ENCODE measurements around the gene SLC23A2.
"Not testable (repeated sequence)": the region's sequence is repeated elsewhere in the genome, so short reads cannot be mapped to it uniquely, and the experiment has no call there.

SLC23A2 gene

GRCh38 chr20:5005326-5005725 lies 4.0 kb upstream of the SLC23A2 start:
- DNase-seq = no peak

DNA sequence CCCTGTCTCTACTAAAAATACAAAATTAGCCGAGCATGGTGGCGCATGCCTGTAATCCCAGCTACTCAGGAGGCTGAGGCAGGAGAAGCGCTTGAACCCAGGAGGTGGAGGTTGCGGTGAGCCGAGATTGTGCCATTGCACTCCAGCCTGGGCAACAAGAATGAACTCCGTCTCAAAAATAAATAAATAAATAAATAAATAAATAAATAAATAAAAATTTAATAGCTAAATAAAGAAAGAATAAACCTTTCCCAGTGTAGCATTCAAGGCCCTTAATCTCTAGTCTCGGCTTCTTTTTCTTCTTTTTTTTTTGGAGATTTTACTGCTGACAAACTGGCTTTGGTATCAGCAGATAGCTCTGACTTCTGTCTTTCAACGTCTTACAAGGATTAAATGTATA lies 3.5 kb upstream of the SLC23A2 start:
- DNase-seq = not testable (repeated sequence)

- no peak for DNase-seq
These were observed 2.3 kb upstream of the SLC23A2 start for GRCh38 chr20:5003626-5004025.

DNA sequence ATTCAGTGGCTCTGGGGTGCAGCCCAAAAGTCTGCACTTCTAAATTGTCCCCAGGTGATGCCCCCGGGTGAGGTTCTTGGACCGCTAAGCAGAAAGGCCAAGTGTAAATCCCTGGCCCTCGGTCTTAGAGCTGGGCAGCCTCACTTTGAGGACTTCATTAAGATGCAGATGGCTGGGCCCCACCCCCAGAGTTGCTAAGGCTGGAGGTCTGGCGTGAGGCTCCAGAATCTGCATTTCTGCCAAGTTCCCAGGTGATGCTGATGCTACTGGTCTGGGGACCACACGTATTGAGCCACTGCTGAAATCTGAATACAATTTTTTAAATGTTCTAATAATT lies 735 bp upstream of the SLC23A2 start:
- no peak for DNase-seq

DNA sequence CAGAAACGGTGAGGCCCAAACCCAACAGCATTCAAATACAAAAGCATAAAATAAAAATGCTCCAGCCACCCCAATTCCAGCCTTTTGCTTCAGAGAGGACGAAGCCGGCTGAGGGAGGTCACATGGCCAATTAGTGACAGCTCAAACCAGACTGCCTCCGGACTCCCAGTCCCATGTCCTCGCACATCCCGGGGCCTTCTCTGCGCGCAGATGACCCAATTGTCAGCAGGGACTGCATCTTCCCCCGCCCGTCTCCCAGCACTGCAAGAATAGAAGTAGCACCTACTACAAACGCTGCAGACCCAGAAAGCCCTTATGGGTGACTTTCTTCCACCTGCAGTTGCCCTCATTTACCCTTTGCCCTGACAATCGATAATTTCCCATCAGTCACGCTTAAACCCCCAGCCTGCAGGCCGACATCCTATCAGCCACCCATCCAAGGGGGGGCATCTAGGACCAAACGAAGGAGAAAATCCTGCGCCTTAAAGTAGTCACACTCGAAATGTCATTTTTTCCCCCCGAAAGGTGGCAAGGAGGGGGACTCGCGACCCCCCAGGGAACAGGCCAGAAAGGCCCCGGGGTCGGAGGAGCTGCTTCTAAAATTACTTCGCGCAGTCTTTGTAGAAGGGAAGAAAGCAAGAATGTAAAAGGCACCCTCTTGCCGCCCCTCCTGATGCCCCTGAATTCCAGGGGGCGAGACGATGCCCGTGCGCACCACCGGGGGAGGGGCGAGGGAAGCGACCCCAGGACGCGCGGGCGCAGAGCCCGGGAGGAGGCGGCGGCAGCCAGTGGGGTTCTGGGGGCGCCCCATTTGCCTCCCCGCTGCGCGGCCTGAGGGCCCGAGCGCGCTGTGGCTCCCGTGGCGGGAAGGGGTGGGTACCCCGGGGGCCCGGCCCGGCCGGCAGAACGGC lies 792 bp downstream of the SLC23A2 start:
- no peak for DNase-seq

DNA sequence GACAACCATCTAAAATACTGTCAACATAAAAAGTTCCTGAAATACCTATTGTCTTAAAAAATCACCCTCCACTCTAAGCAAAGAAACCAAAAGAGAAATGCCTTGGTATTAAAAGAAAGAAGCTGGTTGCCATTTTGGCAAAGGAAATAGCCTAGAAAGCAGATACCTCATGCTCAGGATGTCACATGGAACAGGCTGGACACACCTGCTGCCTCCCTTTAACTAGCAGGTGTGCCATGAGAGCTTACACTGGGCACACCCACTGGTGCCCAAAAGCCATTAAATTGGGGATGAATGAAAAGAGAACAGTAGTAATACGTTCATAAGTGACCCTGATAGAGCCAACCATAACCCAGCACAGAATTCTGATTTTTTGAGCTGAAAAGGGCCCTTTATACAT lies 1.5 kb downstream of the SLC23A2 start:
- no peak for DNase-seq

GRCh38 chr20:4998160-4998651 lies 3.1 kb downstream of the SLC23A2 start:
- no peak for DNase-seq

DNA sequence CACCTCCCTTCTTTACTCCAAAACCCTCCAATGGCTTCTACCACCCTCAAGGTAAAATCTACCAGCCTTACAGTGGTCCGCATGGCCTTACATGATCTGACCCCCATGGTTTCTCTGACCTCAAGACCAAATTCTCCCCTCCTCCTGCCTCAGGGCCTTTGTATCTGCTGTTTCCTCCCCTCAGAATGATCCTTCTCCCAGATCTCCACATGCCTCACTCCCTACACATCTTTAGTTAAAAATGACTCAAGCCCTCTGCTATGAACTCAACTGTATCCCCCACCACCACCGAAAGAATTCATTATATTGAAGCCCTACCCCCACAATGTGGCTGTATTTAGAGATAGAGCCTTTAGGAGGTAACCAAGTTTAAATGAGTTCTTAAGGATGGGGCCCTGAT lies 4.1 kb downstream of the SLC23A2 start:
- DNase-seq = peak; percentile 53

DNA sequence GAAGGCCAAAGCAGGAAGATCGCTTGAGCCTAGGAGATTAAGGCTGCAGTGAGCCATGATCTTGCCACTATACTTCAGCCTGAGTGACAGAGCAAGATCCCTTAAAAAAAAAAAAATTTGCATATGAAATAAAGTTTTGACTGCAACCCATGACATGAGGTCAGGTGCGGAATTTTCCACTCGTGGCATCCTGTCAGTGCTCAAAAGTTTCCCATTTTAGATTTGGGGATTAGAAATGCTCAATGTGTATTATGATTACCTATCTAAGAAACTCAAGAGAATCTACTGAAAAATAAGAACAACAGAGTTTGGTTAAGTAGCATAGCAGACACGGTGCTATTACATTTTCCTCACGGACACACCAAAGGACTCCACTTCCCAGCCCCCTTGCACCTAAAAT lies 11.7 kb downstream of the SLC23A2 start:
- DNase-seq = no peak

DNA sequence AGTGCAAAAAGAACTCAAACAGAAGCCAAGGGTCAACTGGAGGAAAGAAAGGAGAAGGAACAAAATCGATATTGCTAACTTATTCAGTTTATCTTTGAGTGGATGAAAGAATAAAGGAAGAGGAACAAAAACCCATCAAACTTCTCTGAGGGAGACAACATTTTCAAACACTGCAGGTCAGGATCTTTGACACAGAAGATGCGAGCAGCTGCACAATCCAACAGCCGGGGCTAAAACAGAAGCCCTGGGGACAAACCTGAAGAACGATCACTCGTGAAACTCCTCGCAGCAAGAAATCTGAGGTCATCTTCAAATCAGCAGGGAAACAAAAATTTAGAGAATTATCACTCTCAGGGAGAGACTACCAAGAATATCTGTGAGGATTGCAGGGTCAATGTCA lies 14.2 kb downstream of the SLC23A2 start:
- DNase-seq = no peak

DNA sequence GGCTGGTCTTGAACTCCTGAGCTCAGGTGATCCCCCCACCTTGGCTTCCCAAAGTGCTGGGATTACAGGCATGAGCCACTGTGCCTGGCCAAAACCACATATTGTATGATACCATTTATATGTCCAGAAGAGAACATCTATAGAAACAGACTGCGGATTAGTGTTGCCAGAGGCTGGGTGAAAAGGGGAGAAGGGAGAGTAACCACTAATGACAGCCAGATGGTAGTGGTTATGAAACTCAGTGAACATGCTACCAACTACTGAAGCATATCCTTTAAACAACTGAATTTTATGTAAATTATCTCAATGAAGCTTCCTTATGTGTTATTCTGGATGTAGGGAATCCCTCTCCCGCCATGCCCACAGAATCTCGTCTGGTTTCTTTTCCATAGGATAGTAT lies 15.7 kb downstream of the SLC23A2 start:
- peak; percentile 66 for DNase-seq

GRCh38 chr20:4982281-4982680 lies 19.0 kb downstream of the SLC23A2 start:
- no peak for DNase-seq

- no peak for DNase-seq
These were observed 21.4 kb downstream of the SLC23A2 start for GRCh38 chr20:4979841-4980410.

GRCh38 chr20:4978050-4978918 lies 23.0 kb downstream of the SLC23A2 start:
- no peak for DNase-seq

DNA sequence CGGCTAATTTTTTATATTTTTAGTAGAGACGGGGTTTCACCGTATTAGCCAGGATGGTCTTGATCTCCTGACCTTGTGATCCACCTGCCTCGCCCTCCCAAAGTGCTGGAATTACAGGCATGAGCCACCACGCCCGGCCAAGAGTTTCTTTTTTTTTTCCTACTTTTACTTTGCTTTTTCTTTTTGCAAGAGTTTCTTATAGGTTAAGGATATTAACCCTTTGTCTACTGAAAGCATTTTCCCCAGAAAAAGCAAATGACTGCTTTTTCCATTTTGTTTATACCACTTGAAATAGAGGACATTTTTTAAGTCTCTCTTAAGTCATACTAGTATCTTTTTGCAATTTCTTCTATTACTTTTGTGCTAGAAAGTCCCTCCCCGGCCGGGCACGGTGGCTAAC lies 25.3 kb downstream of the SLC23A2 start:
- not testable (repeated sequence) for DNase-seq

DNA sequence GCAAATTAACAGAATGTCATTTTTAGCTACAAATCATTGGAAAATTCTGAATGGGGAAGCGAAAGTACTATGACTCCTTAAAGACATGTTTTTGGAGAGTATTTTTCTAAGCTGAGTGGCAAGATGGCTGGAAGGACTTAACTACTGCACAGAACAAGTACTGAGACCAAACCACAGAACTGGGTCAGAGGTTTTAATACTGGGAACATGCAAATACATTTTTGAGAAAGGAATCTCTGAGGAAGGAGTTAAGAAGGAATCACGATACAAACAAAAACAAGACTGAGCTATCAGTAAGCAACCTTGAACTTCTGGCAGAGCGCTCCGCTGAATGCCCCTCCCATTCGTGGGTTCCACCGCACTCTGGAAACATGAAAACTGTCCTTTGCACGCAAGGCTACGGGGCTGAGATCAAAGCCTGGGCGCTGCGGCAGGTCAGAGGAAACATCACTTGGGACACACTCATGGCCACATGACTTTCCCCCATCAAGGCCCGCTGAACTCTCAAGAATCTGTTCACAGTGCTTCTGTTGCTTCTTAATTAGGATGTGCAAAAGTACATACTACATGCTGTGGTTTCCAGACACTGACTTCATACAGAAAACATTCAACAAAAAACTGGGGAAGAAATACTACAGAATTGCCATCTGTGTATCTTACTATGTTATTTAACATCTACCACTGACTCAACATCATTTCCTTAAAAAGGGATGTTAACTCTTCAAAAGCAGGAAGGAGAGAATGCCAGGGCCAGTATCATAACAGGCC lies 27.8 kb downstream of the SLC23A2 start:
- DNase-seq = peak; percentile 88

DNA sequence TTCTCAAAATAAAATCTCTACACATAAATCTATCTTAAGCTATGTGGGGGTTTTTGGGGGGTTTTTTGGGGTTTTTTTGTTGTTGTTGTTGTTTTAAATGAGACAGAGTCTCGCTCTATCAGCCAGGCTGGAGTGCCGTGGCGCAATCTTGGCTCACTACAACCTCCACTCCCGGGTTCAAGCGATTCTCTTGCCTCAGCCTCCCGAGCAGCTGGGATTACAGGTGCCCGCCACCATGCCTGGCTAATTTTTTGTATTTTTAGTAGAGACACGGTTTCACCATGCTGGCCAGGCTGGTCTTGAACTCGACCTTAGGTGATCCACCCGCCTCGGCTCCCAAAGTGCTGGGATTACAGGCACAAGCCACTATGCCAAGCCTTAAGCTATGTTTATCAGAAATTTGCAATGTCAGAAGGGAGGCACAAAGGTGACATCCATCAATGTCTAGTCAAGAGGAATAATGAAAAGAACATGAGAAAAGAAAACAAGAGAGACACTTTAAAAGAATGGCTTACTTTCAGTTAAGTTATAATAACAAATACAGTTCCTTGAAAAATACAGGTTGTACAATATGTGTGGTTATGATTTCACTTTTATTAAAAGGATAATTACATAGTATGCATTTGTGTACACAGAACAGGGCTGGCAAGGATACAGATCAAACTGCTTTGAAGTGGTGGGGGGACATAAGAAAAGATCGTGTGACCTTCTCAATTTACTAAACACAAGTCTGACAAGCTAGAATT lies 28.6 kb downstream of the SLC23A2 start:
- DNase-seq = no peak

DNA sequence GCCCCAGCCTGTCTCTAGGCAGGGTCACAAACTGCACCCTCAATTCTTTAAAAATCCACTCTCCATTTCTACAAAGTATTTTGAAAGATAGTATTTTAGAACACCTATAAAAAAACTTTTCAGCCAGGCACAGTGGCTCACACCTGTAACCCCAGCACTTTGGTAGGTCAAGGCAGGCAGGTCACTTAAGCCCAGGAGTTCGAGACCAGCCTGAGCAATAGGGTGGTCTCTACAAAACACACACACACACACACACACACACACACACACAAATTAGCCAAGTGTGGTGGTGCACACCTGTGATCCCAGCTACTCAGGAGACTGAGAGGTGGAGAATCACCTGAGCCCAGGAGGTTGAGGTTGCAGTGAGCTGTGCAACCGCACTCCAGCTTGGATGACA lies 30.2 kb downstream of the SLC23A2 start:
- DNase-seq = no peak

DNA sequence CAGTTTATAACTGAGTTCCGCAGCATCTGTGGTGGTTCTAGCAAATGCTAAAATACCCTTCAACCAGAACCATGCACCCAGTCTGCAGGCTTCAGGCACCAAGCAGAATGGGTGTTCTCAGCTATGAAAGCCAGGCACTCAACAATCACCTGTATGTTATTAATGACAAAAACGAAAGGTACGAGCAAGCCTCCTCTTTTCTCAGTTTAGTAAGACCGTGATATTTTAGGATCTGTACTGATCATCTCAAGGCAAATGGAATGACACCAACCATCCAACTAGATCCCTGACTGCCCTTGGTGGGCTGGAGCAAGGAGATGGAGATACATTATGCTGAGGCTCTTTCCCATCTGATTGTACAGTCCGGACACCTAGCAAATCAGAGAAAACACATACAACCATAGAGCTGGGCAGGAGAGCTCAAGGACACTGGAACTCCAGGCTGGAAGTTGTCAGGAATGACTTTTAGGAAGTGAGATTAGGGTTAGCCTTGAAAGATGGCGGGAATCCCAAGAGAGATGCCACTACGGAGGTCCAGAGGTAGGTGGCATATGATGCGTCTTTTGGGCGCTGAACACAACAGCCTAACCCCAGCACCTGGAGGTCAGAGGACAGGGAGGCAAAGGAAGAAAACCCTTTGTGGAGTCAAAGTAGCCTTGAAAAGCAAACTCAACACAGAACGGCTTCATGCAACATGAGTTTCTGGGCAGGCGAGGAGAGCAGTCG lies 33.4 kb downstream of the SLC23A2 start:
- DNase-seq = no peak

- no peak for DNase-seq
These were observed 34.2 kb downstream of the SLC23A2 start for GRCh38 chr20:4966826-4967751.

All from fibroblast of skin of abdomen (primary cell).